GM12874 (cell line): ENCODE results near the gene ZSCAN20.

Experiments used
- CTCF ChIP-seq: IDR thresholded peaks from 2 replicates; pipeline ENCODE4 v1.5.1; 2011; ENCODE audit warnings: low read depth, mild to moderate bottlenecking, control low read depth, low read length, moderate library complexity; ENCODE audit not compliant: insufficient read depth

Gene ZSCAN20

GRCh38 chr1:33519240-33519884 is 46.9 kb downstream of the ZSCAN20 start:
- no peak for TF ChIP-seq CTCF

GRCh38 chr1:33524586-33524985 is 52.1 kb downstream of the ZSCAN20 start:
- no peak for TF ChIP-seq CTCF

- TF ChIP-seq CTCF: no peak
These were observed 55.5 kb downstream of the ZSCAN20 start for GRCh38 chr1:33527934-33528333.

GRCh38 chr1:33529957-33530356 is 57.5 kb downstream of the ZSCAN20 start:
- no peak for TF ChIP-seq CTCF

- no peak for TF ChIP-seq CTCF
These were observed 59.8 kb downstream of the ZSCAN20 start for GRCh38 chr1:33532250-33532649.

- TF ChIP-seq CTCF: no peak
These were observed 60.5 kb downstream of the ZSCAN20 start for GRCh38 chr1:33532936-33533335.

- TF ChIP-seq CTCF: no peak
These were observed 62.9 kb downstream of the ZSCAN20 start for GRCh38 chr1:33535334-33535733.
